Subcutaneous preadipocyte (primary cell): ENCODE data around the gene ERC2. TPM values are rescaled to one million over a fixed set of nuclear protein-coding genes. Genes with fewer than 3 reads are reported as not detected.

Source experiments
- small RNA-seq: library from RNA; depleted of rRNA; stranded (forward); fragments of <200 nt; gene quantifications from one replicate; pipeline ENCODE3, GENCODE V24; 2012
- total RNA-seq: library from RNA; depleted of rRNA; stranded (reverse); fragments of >200 nt; gene quantifications from 2 replicates; pipeline ENCODE4 v1.2.3, GENCODE V29; 2012

Gene ERC2
- total RNA-seq = under 0.01 and 0.20 TPM in 2 replicates

DNA sequence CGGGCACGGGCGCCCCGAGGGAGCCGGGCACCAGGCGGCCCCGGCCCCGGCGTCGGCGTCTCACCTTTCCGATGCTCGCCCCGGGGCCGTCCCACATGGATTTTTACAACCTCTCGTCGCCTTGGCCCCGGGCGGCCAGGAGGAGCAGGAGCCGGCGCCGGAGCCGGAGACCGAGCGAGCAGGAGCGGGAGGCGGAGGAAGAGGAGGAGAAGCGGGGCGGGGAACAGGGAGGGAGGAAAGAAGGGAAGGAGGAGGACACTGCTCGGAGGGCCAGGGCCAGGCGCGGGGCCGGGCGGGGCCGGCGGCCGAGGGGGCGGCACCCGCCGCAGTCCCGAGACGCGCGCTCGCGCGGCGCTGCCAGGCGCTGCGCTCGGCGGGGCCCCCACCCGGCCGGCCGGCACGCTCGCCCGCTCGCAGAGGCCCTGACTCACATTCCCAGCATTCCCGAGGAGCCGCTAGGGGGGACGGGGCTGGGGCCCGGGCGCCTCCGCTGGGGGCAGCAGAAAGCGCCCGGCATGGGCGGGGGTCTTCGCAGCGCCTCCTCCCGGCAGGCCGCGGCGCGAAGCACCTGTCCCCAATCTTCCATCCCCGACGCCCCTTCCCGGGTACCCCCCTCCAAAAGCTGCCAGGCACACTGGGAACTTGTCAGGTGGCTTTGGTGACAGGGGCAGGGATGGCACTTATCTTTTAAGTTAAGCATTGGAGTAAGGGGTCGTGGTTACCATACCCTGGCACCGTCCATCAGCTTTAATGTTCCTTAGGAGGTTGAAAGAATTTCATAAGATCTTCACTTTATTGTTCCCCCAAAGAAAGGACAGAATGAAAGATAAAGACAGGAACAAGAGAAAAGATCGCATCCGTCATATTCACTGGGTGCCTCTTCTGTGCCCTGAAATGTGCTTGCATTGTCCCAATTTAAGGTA, at the start of gene ERC2:
Gene ERC2 (minus strand): TSS at position 284 of the 923 bp plus-strand sequence.

DNA sequence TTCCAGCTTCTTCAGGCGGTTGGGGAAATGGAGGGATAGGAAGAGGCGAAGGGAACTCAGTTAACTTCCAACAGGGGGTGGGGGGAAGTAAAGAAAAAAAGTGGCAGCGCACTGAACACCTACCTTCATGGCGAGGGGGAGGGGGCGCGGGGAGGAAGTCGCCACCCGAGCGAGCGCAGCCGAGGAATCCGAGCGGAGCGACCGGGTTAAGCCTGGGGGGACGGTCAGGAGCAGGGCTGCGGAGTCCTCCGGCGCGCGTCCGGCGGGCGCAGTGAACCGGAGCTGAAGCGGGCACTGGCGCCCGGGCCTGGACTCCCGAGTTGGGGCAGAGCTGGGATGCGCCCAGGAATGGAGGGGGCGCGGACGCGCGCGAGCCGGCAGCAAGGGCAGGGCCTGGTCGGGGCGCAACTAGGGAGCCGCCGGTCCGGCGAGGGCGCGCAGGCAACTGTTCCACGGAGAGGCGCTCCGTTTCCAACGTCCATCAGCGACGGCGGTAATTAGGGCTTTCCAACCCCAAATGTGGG, 981.3 kb downstream of the ERC2 start, which contains the start of gene WNT5A:
Gene WNT5A (minus strand): TSS at position 450 of the 524 bp plus-strand sequence. CDS start 321 bp downstream, at position 129.

Small RNA genes within 50 kb of the gene (small RNA-seq; reads per million reads assigned to genes)
- gene MIR3938 (0.08 reads per million), gene RNA5SP133 (not detected)

Other genes starting within 250 kb of the ERC2 start
- 21.3 and 34.6 TPM in 2 replicates for gene CCDC66, start 88.7 kb upstream of the ERC2 start, total RNA-seq
- 43.0 and 60.4 TPM in 2 replicates for gene TASOR, start 214.8 kb upstream of the ERC2 start, total RNA-seq